Loucy (cell line): ENCODE measurements around the gene TEX26.

Experiments
- H2AFZ ChIP-seq: fragments of 200-600 bp; sonication (generic); 2 replicates; pipeline ENCODE4 v1.6.0; 2016; ENCODE audit warnings: antibody characterized with exemption, mild to moderate bottlenecking, low read length, moderate library complexity
- H3F3A ChIP-seq: fragments of 200-600 bp; 2 replicates; pipeline ENCODE4 v1.6.0; 2016; ENCODE audit warnings: antibody characterized with exemption, low read depth, mild to moderate bottlenecking
- H3K27me3 ChIP-seq: fragments of 200-600 bp; sonication (generic); 2 replicates; pipeline ENCODE4 v1.6.1; 2014; ENCODE audit warnings: low read length, mild to moderate bottlenecking; ENCODE audit not compliant: insufficient read depth, poor library complexity, severe bottlenecking
- H3K36me3 ChIP-seq: fragments of 200-600 bp; sonication (generic); 2 replicates; pipeline ENCODE4 v1.6.1; 2016; ENCODE audit warnings: low read length; ENCODE audit not compliant: insufficient read depth
- H3K4me1 ChIP-seq: fragments of 200-600 bp; sonication (generic); 2 replicates; pipeline ENCODE4 v1.5.1; 2014; ENCODE audit warnings: low read length, mild to moderate bottlenecking; ENCODE audit not compliant: insufficient read depth, poor library complexity, severe bottlenecking
- H3K4me2 ChIP-seq: fragments of 200-600 bp; sonication (generic); 2 replicates; pipeline ENCODE4 v1.6.0; 2014; ENCODE audit warnings: antibody characterized with exemption, low read length, low read depth, mild to moderate bottlenecking; ENCODE audit not compliant: poor library complexity, severe bottlenecking
- H3K4me3 ChIP-seq: fragments of 200-600 bp; sonication (generic); 2 replicates; pipeline ENCODE4 v1.5.1; 2014; ENCODE audit warnings: low read length, mild to moderate bottlenecking, mixed read lengths; ENCODE audit not compliant: poor library complexity, severe bottlenecking
- H3K79me2 ChIP-seq: fragments of 200-600 bp; sonication (generic); 2 replicates; pipeline ENCODE4 v1.6.1; 2014; ENCODE audit warnings: low read length; ENCODE audit not compliant: insufficient read depth
- H3K9ac ChIP-seq: fragments of 200-600 bp; sonication (generic); 2 replicates; pipeline ENCODE4 v1.6.0; 2014; ENCODE audit warnings: mild to moderate bottlenecking, low read depth, low read length, moderate library complexity; ENCODE audit not compliant: poor library complexity, severe bottlenecking
- H3K9me2 ChIP-seq: fragments of 200-600 bp; sonication (generic); replicated peaks from 2 replicates; pipeline ENCODE4 v1.6.1; 2016; ENCODE audit warnings: low read depth, low read length, mixed read lengths
- H3K9me3 ChIP-seq: fragments of 200-600 bp; sonication (generic); 2 replicates; pipeline ENCODE4 v1.6.1; 2014; ENCODE audit warnings: mild to moderate bottlenecking, antibody characterized with exemption, low read length, low read depth; ENCODE audit not compliant: insufficient read depth
- H4K20me1 ChIP-seq: fragments of 200-600 bp; sonication (generic); 2 replicates; pipeline ENCODE4 v1.6.0; 2014; ENCODE audit warnings: antibody characterized with exemption, low read length, mild to moderate bottlenecking; ENCODE audit not compliant: insufficient read depth, poor library complexity, severe bottlenecking
- EZH2phosphoT487 ChIP-seq: fragments of 200-600 bp; IDR thresholded peaks from 2 replicates; pipeline ENCODE4 v1.6.1; 2018; ENCODE audit warnings: antibody characterized with exemption, mild to moderate bottlenecking, moderate library complexity, borderline replicate concordance
- TF ChIP-seq, protein P1 (sequence below): fragments of 200-600 bp; sonication (generic); conservative IDR thresholded peaks from 2 replicates; pipeline ENCODE4 v1.5.1; 2014; ENCODE audit warnings: mild to moderate bottlenecking, antibody characterized with exemption, low read length

The TEX26 gene

DNA sequence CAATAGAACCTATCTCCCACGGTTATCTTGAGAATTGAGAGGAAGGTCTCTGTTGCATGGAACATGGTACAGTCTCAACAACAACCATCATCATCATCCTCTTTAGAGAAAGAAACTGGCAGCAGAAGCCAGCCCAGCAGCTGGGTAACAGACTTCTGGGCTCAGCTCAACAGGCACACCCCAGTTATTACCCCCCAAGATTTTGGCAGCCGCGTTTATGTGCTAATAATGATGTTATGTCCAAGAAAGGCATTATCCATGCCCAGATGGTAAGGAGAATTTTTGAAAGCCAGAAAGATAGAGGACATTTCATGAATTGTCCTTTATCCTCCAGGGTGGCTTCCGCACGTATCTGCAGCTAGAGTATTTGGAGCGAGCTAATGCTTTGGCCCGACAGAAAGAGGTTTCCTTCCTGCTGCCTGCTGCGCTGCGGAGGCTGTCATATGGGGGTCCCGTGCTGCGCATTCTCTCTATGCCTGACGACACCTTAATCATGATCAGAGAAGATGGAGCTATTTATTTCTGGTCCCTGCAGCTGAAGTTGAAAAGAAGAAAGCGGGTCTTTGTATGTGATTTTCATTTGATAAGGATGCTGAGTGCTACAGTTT is 89.9 kb downstream of the TEX26 start:
- no peak overlapping the region for H2AFZ ChIP-seq
- no peaks in the 10 kb centered on the region for H3F3A ChIP-seq
- H4K20me1 ChIP-seq = no peaks in the 10 kb centered on the region
- H3K4me3 ChIP-seq = no peak overlapping the region
- no peak overlapping the region for H3K9ac ChIP-seq
- TF ChIP-seq, protein P1, sequence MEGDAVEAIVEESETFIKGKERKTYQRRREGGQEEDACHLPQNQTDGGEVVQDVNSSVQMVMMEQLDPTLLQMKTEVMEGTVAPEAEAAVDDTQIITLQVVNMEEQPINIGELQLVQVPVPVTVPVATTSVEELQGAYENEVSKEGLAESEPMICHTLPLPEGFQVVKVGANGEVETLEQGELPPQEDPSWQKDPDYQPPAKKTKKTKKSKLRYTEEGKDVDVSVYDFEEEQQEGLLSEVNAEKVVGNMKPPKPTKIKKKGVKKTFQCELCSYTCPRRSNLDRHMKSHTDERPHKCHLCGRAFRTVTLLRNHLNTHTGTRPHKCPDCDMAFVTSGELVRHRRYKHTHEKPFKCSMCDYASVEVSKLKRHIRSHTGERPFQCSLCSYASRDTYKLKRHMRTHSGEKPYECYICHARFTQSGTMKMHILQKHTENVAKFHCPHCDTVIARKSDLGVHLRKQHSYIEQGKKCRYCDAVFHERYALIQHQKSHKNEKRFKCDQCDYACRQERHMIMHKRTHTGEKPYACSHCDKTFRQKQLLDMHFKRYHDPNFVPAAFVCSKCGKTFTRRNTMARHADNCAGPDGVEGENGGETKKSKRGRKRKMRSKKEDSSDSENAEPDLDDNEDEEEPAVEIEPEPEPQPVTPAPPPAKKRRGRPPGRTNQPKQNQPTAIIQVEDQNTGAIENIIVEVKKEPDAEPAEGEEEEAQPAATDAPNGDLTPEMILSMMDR = no peak
- TF ChIP-seq EZH2phosphoT487 = no peak
- no peaks in the 10 kb centered on the region for H3K4me1 ChIP-seq
- H3K9me2 ChIP-seq = no peaks in the 10 kb centered on the region
- peaks cover 13% of the 10 kb centered on the region for H3K27me3 ChIP-seq
- H3K9me3 ChIP-seq = no peaks in the 10 kb centered on the region
- H3K36me3 ChIP-seq = no peaks in the 10 kb centered on the region
- H3K4me2 ChIP-seq = no peak overlapping the region
- no peaks in the 10 kb centered on the region for H3K79me2 ChIP-seq

DNA sequence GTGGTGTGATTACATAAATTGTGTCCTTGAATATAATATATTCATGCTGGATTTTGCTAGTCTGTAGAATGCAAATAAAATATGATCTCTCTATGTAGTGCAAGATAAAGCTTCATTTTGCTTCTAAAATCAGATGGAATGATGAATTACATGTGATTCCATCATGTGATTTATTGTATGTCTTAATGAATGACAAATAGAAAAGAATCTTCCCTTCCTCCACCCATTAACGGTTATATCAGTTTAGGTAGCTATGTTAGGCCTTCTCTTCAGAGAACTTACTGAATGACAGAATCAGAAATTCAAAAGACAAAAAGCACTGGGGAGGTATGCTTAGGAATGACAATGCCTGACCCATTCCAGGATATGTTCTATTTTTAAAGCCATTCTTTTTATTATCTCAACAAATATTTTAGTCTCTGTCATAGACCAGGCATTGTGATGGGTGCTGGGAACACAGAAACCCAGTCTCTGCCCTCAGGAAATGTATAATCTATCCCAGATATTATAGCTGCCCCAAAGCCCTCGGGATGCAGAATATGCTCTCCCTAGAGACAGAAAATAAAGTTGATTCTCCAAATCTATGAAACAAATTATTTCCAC is 90.6 kb downstream of the TEX26 start:
- no peak overlapping the region for H3K9ac ChIP-seq
- no peak overlapping the region for H3K4me2 ChIP-seq
- TF ChIP-seq EZH2phosphoT487 = no peak
- TF ChIP-seq, protein P1 = no peak
- no peak overlapping the region for H2AFZ ChIP-seq
- H3K36me3 ChIP-seq = no peaks in the 10 kb centered on the region
- no peaks in the 10 kb centered on the region for H3K4me1 ChIP-seq
- H4K20me1 ChIP-seq = no peaks in the 10 kb centered on the region
- H3F3A ChIP-seq = no peaks in the 10 kb centered on the region
- H3K27me3 ChIP-seq = peaks cover 13% of the 10 kb centered on the region
- H3K9me2 ChIP-seq = no peaks in the 10 kb centered on the region
- H3K9me3 ChIP-seq = no peaks in the 10 kb centered on the region
- no peak overlapping the region for H3K4me3 ChIP-seq
- no peaks in the 10 kb centered on the region for H3K79me2 ChIP-seq
